GM12892 (cell line): ENCODE measurements around the gene CDH6.
A peak's percentile ranks its signal among the peaks of the same experiment; 100 is the strongest.

Source experiments
- DNase-seq: peaks from one replicate; pipeline ENCODE4 v3.0.0; 2011; ENCODE audit not compliant: insufficient read length
- FAIRE-seq: peaks from 2 replicates; lab custom pipeline; 2011; peaks lifted over from hg19 to GRCh38; lab: Jason Lieb, UNC
- POLR2A ChIP-seq: IDR thresholded peaks from 2 replicates; pipeline ENCODE4 v1.6.1; 2011; ENCODE audit warnings: low read depth, low read length, control low read depth
- POLR2AphosphoS5 ChIP-seq: IDR thresholded peaks from 2 replicates; pipeline ENCODE4 v1.6.1; 2011; ENCODE audit warnings: low read depth, low read length, control low read depth
- TAF1 ChIP-seq: IDR thresholded peaks from 2 replicates; pipeline ENCODE4 v1.6.1; 2011; ENCODE audit warnings: low read depth, mild to moderate bottlenecking, control low read depth, low read length, borderline replicate concordance

The CDH6 gene

DNA sequence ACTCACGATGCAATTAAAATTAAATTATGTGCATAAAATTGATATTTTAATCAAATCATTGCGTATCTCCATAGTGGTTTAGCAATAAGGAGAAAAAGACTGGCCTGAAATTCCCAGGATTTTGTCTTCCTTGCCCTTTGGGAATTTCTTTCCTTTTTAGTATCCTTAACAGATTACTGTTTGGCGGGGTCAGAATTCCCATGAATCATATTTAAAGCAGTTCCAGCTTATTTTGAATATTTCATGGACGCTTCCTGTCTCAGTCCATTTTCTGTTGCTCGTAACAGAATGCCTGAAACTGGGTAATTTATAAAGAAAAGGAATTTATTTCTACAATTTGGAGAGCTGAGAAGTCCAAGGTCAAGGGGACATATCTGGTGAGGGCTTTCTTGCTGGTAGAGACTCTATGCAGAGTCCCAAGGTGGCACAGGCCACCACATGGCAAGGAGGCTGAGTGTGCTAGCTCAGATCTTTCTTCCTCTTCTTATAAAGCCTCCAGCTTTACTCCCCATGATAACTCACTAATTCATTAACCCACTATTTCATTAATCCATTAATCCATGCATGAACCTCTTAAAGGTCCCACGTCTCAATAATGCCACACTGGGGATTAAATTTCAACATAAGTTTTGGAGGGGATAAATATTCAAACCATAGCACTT is 37.8 kb downstream of the CDH6 start:
- no peak for TF ChIP-seq POLR2AphosphoS5
- no peak for TF ChIP-seq TAF1
- no peak for TF ChIP-seq POLR2A
- no peak for DNase-seq
- FAIRE-seq: no peak

DNA sequence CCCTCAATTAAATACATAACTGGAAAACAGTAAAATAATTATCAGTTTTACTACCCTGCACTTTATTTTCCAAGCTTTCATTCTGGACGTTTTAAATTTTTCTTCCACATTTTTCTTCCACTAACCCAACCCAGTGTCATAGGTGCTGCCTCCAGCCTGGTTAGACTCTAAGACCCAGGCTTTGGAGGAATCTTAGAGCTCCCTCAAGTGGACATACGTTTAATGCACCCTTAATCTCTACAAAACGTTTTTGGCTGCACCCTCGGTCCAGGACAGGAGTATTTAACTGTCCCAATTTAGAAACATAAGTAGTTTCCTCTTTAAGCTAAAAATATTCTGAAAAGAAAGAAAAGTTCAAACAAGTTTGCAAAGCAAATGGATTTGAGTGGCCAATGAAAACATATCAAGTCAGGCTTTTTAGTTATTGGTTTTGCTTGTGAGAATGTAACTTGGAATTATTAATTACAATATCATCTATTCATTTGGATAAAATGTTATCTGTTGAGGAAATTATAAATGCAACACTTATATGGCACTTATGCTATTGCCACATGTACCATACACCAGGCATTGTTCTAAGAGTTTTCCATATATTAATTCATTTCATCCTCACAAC is 38.9 kb downstream of the CDH6 start:
- TF ChIP-seq TAF1: no peak
- TF ChIP-seq POLR2A: no peak
- TF ChIP-seq POLR2AphosphoS5: no peak
- FAIRE-seq (peak; percentile 27), DNase-seq (no peak)

DNA sequence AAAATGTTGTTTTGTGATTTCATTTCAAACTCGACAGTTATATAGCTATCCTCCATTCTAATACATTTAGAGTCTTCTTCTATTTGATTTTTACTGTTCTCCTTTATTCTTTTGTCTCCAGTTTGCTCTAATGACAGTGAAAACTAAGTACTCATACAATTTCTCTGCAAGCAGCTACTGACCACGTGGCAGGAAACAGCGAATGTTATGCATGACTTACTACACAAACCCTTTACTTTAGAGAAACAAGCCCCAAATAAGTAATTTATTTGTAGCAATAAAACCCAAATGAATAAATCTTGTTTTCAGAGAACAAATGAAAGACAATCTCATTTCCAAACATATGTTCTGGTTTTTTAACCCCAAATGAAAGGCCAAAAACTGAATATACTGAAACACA is 41.9 kb downstream of the CDH6 start:
- no peak for DNase-seq
- no peak for TF ChIP-seq TAF1
- no peak for TF ChIP-seq POLR2AphosphoS5
- no peak for TF ChIP-seq POLR2A
- FAIRE-seq: no peak

DNA sequence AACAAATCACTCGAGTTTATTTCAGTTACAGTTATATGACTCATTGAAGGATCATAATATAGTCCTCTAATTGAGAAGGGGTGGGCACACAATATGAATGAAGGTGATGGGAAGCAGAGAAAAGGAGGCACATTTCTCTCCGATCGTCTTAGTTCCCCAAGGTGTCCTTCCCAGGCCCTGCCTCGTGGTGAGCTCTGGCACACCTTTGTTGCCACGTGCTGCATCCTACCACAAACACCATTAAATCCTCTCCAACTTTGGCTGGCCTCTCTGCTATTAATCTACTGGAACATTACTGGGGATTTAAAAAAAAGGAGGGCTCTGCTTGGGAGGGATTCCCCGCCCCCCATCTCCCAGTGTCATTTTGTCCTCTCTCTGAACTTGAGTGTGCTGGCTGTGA is 42.9 kb downstream of the CDH6 start:
- FAIRE-seq: no peak
- no peak for DNase-seq
- TF ChIP-seq POLR2A (no peak), TAF1 (no peak), POLR2AphosphoS5 (no peak)

DNA sequence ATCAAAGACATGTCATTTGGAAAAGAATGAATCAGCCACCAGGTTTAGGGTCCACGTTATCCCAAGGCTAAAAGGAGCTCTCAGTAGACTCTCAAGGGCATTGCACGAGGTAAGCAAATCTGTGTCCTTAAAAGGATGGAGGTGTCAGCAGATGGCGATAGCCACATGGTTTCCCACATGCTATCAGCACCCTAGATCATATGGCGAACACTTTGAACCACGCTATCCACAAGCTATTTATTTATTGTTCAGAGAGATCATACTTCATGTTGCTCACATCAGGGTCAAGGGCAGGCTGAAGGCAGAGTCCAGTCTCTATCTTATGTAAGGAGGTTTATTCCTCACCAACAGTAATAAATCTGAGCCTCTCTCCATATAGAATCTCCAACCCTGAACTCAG is 43.7 kb downstream of the CDH6 start:
- FAIRE-seq (no peak), DNase-seq (no peak)
- TF ChIP-seq POLR2A: no peak
- TF ChIP-seq POLR2AphosphoS5: no peak
- TF ChIP-seq TAF1: no peak

DNA sequence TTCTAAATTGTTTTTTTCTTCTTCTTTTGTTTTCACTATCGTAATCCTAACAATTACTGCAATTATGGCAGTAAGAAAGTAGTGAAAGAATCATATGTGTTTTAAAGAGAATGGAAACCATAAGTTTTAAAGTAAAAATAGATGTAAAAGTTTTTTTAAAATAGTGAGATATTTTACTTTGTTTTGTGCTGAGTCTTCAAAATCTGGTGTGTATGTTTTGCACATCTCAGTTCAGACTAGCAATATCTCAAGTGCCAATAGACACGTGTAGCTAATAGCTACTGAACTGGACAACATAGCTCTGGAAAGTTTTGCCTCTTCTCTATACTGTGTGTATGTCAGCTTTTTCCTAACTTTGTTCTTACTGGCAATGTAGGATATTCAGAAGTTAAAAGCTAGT is 45.0 kb downstream of the CDH6 start:
- TF ChIP-seq POLR2A (no peak), TAF1 (no peak), POLR2AphosphoS5 (no peak)
- FAIRE-seq: no peak
- no peak for DNase-seq

DNA sequence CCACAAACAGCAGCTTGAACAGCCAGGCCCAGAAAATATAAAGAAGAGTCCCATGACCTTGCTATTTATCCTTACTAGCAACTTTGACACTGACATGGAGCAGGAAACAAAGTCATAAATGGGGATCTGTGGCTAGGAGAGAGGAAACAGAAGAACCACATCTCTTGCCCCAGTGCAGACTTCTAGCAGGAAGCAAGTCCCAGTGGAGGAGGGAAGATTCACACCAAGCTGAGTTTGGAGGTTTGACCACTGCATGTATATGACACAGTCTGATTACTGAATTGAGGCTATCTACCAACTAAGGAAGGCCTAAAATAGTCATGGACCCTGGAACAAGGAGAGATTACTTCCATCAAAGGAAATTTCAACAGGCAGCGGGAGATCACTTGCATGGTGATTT is 51.4 kb downstream of the CDH6 start:
- no peak for DNase-seq
- no peak for TF ChIP-seq TAF1
- no peak for TF ChIP-seq POLR2A
- no peak for TF ChIP-seq POLR2AphosphoS5
- no peak for FAIRE-seq

DNA sequence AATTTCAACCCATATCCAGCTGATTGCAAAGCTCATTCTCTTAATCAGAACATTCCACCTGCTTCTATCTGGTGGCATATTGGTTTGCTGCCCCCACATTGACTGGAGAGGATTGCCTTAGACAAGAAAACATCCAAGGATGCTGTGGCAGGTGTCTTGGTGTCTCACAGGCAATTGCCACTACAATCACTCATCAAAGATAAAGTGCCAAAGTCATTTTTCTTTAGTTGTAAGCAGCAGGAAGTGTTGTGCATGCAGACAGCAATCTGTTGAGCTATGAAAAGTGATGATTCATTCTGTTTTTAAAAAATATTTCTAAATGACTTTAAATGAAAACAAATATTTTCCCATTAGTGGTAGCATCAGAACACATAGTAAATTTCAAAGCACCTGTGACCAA is 53.9 kb downstream of the CDH6 start:
- FAIRE-seq (no peak), DNase-seq (no peak)
- TF ChIP-seq POLR2A (no peak), POLR2AphosphoS5 (no peak), TAF1 (no peak)

DNA sequence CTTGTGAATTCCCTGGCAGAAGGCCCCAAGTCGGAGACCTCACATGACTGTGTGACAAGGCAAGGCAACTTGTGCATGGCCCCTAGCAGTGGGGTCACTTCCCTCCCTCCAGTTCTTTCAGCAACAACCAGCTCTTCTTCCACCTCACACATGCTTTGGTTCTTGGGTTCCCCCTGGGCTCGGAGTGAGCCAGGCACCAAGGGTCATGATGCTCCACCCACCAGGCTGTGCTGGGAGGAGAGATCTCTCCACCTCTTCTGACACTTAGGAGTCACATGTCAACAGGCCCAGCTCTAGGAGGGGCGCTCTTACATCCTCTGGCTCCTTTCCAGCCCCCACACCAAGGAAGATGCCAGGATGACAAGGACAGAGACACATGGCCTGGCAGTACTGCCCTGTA is 56.7 kb downstream of the CDH6 start:
- DNase-seq (no peak), FAIRE-seq (no peak)

DNA sequence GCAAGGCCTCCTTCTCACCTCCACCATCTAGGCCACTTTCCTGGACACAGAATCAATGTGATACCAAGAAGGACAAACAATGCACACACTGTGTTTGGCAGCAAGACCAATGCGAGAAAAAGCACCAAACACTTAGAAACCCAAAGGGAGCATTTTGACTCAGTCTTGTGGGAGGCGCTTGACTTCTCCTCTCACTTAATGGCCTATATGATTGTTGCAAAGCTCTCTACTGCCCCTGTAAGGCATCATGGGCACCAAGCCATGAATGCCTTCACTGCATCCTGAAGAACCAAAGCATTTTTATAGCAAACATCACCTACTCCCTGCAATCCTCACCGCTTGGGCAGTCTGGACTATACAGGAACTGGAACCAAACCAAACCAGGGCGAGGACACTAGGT is 57.5 kb downstream of the CDH6 start:
- DNase-seq (no peak), FAIRE-seq (no peak)
- no peak for TF ChIP-seq TAF1
- TF ChIP-seq POLR2A: no peak
- no peak for TF ChIP-seq POLR2AphosphoS5

More for the DNA sequence above, 56.7 kb downstream of the CDH6 start:
- no peak for TF ChIP-seq TAF1
- no peak for TF ChIP-seq POLR2A
- no peak for TF ChIP-seq POLR2AphosphoS5

DNA sequence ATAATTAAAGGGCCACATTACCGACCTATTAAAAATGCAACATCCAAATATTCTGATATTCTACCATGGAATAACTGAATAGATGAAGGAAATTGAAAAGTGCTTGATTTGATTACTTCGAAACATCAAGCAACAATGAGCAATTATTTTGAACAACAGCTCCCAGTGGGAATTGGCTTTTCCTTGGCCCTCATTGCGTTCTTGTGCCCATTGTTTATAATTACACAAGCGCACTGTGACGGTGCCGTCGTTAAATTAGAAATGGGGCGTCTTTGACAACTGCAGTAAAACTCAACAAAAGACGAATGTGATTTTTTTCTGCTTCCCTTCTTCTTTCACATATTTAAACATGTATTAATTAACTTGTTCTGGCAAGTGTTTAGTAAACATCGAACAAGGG is 61.6 kb downstream of the CDH6 start:
- no peak for DNase-seq
- no peak for TF ChIP-seq POLR2A
- TF ChIP-seq TAF1: no peak
- TF ChIP-seq POLR2AphosphoS5: no peak
- FAIRE-seq: no peak

DNA sequence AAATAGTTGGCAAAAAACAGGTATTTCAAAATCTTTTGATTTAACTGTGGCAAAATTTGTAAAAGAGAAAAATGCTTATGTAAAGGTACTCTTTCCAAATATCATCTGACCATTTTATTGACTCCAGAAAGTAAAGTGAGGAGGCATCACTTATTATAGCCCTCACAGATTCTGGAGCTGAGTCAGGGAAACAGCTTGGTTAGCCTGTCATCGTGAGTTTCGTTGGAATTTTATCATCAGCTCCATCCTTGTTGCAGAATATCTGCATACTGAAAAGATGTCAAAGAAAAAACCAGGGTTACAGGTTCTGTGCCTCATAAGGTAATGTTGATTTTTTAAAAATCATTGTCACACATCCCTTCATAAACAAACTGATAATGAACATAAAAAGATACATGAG is 74.8 kb downstream of the CDH6 start:
- FAIRE-seq (no peak), DNase-seq (no peak)
- TF ChIP-seq POLR2A (no peak), TAF1 (no peak), POLR2AphosphoS5 (no peak)

DNA sequence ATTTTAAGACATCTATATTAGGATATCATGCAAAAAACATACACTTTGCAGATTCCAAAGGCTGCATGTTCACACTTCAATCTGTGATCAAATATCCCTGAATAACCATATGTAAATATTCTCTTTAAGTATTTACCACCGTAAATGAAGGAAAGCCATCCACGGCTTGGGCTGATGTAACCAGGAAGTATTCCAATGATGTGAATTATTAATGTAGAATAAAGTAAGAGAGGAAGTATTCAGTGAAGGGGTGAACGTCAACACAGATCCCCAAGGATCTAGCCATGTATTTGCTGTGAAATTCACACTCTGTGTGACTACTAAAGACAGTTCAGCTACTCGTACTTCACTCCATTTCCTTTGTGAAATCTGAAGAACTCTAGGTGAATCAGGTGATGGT is 75.2 kb downstream of the CDH6 start:
- FAIRE-seq (no peak), DNase-seq (no peak)
- no peak for TF ChIP-seq POLR2AphosphoS5
- TF ChIP-seq POLR2A: no peak
- TF ChIP-seq TAF1: no peak
